ENCODE data around the gene HES7.

DNA sequence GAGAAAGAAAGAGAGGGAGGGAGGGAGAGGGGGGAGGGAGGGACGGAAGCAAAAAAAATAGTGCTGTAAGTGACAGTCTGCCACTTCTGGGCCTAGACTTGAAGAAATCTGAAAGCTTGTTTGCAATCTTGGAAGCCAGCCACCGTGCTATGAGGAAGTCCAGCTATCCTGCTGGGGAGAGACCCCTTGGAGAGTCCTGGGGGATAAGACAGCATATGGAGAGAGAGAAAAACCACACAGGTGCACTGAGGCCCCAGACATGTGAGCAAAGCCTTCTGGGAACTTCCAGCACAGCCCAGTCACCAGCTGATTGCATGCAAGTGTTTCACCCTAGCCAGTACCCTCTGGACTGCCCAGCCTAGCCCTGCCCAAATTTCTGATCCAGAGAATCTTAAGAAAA, 23.8 kb downstream of the HES7 start:
- TF ChIP-seq POLR2A (IDR thresholded peaks at IDR 0.05; ENCODE audit: low read depth) (no peak), EP300 (IDR thresholded peaks at IDR 0.05) (no peak), POLR2AphosphoS5 (IDR thresholded peaks at IDR 0.05) (no peak)
- TF ChIP-seq, protein P1, sequence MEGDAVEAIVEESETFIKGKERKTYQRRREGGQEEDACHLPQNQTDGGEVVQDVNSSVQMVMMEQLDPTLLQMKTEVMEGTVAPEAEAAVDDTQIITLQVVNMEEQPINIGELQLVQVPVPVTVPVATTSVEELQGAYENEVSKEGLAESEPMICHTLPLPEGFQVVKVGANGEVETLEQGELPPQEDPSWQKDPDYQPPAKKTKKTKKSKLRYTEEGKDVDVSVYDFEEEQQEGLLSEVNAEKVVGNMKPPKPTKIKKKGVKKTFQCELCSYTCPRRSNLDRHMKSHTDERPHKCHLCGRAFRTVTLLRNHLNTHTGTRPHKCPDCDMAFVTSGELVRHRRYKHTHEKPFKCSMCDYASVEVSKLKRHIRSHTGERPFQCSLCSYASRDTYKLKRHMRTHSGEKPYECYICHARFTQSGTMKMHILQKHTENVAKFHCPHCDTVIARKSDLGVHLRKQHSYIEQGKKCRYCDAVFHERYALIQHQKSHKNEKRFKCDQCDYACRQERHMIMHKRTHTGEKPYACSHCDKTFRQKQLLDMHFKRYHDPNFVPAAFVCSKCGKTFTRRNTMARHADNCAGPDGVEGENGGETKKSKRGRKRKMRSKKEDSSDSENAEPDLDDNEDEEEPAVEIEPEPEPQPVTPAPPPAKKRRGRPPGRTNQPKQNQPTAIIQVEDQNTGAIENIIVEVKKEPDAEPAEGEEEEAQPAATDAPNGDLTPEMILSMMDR (IDR thresholded peaks at IDR 0.05), result no peak

All from esophagus muscularis mucosa (tissue), 4 donors.